HG03135 (cell line): ENCODE results near the gene CCK.
A peak's percentile ranks its signal among the peaks of the same experiment; 100 is the strongest.

Experiments
- ATAC-seq: cut with Tn5 transposase; IDR thresholded peaks from one replicate; pipeline ENCODE4 v1.9.1; 2021; ENCODE audit warnings: mild to moderate bottlenecking, moderate library complexity; ENCODE audit not compliant: unreplicated experiment

The CCK gene

DNA sequence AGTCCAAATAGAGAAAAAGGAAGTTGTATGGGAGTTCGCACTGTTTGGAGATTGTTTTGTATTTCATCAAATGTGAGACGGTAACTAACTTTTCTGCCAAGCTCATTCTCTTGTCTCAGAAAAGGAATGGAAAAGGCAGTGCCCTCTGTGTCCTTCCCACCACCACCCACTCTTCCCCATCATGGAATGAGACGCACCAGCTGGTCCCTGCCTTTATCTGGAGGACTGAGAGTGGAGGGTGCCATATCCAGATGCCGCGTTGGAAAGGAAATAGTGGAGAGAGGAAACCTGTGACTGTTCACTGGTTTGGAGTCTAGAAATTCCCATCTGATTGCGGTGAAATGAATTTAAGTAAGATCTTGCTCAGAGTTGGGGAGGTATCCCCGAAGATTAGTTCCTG is 3.7 kb upstream of the CCK start:
- no peak for ATAC-seq

DNA sequence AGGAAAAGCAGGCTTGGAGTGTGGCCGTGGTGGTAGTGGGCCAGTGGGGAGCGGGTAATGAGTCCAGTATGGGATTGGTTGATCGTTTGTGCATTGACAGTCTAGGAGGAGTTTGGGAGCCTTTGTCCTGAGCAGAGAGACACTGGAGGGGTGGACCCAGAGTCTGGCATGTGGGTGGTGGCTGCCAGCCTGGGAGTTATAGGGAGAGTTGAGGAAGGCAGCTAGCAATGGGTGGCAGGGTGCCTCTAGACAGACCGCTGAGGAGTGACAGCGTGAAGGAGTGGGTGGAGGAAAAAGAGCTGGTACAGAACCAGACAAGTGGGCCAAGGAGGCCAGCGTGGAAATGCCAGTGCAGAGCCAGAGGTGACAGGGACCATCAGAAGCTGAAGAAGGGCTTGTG is 1.9 kb upstream of the CCK start:
- ATAC-seq, result no peak

DNA sequence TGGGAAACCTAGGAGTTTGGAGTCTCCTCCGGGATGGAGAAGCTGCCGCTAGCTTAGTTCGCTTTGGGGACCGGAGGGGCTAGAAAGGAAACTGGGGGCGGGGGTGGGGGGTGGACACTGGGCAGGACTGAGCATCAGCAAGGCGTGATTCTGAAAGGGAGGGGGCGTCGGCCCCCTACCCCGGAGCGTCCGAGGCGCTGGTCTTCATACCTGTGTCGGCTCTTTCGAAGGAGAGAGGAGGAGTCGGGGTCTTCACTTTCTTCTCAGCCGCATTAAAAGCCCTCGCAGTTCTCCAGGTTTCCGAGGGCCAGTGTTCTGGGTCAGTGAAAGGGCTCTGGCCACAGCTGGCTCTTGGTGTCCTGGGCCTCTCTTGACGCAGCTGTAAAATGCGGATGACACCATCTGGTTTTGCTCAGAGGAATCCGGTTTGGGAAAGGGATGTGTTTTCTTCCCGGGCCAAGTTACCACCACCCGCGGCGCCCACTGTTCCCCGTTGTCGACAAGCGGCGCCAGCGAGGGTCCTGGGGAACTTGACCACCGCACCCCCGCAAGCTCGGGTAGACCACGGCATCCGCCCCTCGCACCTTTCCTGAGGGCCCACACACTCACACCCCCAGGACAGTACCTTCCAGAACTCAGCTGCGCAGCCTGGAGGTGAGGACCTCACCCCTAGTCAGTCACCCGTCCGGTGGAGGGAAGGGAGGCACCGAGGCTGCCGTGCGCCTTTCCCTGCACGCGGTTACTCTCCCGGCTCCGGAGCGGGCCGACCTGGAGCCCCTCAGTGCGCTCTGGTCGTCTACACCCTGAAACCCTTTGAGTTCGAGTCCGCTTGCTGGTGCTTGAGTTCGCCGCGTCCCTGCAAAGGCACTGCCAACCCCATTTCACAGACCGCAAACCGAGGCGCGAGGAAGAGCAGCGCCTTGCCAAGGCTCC is 660 bp downstream of the CCK start:
- ATAC-seq, result no peak

DNA sequence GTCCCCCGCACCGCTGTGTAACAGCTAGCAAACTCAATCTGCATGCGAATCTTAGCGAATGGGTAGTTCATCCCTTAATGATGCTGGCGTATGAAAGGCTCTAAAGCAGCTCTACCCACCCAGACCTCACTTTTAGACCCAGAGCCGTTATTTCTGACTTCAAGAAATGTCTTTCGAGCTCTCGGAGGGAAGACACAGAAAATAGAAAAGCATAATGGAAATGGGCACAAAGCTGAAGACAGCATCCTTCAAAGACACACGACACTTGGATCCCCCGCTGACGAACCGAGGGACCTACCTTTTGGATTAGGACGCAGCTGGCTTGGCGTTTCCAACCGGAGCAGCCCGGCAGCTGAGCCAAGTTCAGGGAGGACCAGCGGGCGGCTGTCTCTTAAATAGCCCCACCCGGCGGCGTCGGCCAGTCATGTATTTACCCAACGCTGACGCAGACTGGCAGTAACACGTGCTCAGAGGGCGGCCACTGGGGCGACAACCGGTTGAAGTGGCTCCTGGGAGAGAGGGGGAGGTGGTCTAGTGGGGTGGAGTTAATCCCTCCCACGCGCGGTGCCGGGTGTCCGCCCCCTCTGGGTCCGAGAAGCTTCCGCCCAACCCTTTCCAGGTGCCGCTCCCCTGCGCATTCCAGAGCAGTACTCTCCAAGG is 1.5 kb downstream of the CCK start:
- no peak for ATAC-seq

DNA sequence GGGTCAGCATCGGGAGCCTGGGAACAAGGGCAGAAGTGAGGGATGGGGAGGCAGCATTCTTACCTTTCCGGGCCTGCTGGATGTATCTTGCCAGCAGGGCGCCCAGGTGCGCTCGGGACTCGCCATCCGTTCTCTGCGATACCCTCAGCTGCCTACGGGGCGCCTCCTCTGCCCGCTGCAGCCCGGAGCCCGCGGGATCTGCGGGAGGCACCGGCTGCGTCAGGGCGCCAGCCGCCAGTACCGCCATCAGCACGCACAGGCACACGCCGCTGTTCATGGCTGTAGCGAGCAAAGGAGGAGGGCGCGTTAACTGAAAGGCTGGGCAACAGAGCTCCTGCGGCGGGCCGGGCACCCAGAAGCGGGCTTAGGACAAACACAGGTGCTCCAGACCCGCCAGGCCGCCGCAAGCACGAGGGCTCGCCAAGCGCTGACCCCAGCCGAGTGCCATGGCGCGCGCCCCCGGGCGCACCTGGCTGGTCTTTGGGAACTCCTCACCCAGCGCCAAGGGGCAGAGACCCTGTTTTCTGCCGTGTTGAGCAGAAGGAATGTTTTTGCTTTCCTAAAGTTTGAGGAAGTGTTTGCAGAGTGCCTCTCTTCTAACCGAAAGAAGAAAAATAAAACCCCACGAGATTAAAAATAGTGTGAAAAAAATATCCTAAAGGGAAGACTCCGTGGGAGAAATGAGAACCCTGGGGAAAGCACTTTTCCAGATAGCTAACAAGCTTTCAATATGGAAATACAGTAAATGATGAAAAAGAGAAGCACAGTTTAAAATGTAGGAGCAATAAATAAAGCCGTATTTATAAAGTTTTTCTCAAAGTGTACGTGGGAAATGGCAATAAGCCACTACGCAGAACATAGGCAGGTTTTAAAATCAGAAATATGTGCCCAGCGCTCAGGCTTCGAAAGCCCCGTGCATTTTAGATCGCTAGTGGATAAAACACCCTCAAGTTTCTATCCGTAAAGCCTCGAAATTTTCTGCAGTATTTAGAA is 2.3 kb downstream of the CCK start:
- ATAC-seq, result no peak

DNA sequence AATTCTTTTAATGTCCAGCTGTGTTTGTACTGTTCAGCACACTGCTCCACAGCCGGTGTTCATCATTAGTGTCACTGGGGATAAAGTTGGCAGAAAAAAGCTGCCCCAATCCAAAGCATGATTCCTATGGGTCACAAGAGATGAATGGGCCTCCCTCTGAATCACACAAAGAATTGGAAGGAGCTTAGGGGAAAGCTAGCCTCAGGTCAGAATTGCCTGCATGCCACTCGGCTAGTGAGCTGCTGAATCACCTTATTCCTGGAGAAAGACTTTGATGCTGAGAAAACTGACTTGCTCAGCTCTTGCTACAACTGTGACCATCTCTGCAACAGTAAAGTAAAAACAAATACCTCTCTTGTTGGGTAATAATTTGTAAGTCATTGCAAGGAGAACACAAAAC is 3.5 kb downstream of the CCK start:
- no peak for ATAC-seq

DNA sequence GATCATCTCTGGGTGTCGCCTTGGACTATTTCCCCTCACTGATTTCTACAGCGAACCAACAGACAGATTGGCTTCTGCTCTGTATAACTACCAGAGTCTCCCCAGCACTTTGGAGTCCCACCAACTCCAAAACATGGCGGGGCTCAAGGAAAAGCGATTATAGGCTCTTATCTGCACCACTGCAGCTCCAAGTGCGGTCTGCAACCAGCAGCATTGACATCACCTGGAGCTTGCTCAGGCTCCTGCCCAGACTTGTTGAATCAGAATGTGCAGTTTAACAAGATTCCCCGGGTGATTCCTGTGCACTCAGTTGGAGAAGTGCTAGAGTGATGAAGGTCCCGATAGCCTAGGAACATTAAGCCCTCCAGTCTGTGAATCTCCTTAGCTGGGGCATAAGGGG is 9.0 kb downstream of the CCK start:
- ATAC-seq, result no peak

DNA sequence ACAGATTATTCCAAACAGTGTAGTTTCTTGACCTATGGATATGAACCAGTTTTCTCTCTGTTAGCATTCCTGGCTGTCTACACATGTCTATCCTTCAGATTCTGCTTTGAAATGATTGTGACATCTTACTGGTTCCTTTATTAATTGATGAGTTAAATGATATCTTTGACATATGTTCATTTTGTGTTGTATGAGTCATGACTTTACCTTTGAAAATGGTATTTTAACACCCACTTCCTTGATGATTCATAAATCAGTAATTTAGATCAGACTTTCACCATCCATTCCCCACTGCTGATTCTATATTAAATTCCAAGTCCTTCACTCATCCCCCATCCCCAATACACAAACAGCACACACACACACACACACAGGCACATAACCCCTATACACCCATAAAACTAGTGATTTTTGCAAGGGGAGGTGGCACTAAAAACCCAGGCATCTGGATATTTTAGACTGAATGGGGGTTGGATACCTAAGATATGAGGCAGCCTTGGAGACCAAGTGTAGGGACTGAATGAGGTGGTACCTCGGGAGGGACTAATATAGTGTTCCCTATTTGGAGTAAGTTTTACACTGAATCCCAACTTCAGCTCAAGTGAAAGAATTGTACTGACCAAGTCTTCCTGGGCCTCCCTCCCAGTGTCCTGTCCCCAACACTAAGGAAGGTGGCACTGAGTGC is 9.7 kb downstream of the CCK start:
- no peak for ATAC-seq

DNA sequence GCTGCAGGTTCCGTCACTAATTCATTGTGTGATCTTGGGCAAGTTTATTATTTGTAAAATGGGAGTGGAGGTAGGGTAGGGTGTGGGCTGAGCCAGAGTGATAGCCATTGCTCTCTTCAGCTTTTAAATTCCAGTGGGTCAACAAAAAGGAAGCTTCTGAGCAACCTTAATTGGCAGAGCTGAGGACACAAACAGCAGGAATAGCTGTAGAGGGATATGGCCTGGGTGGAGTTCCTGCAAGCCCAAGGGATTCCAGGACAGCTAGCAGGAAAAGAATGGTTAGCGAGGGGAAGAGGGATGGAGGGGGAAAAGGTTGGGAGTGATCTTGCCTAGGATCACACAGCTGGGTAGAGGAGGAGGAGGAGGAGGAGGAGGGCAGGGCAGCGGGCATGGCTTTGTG is 11.4 kb downstream of the CCK start:
- ATAC-seq, result no peak

DNA sequence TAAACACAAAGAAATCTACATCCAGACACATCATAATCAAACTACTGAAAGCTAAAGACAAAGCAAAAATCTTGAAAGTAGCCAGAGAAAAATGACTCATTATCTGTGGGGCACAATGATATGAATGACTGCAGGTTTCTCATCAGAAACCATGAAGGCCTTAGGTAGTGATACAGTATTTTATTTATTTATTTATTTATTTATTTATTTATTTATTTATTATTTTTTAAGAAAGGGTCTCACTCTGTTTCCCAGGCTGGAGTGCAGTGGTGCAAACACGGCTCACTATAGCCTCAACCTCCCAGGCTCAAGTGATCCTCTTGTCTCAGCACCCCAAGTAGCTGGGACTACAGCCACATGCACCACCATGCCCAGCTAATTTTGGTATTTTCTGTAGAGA is 15.2 kb downstream of the CCK start:
- ATAC-seq, result no peak

DNA sequence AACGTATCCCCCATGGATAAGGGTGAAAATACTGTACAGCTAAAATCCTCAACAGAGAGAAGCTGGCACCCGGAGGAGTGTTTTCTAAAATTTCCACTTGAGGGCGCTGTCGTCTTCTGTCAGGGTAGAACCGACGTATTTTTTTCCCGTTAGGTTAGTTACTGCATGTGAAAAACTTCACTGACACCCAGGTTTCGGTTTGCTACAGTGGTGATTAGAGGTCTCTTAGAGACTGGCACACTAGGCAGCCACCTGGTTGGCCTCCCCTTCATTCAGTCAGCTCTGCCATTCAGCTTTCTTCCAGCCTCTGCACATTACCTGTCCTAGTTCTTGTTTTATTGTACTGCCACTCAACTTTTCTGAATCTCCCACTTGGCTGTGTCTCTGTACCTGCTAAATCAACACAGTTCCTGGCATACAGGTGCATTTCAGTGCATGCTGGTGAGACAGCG is 18.4 kb downstream of the CCK start:
- peak; percentile 67 for ATAC-seq

DNA sequence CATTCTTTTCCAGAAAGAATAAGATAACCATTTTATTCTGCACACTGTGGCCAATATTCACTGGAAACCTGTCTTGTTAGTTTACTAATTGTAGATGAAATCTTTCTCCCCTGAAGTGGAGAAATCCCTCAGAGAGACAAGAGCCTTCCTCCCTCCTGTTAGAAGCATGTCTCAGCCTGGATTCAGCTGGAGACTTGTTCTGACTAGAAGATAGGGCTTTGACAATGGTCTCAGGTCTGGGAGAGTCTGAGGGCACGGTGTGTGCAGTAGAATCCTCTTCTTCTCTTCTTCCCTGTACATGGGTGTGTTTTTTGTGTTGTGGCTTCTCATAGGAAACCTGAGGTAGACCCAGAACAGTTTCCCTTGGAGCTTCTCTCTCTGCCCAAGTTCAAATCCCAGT is 19.9 kb downstream of the CCK start:
- ATAC-seq, result no peak

DNA sequence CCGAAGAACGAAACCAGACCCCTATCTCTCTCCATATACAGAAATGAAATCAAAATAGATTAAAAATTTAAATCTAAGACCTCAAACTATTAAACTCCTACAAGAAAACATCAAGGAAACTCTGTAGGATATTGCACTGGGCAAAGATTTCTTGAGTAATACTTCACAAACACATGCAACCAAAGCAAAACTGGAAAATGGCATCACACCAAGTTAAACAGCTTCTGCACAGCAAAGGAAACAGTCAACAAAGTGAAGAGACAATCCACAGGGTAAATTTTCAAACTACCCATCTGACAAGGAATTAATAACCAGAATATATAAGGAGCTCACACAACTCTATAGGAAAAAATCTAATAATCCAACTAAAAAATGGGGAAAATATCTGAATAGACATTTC is 29.4 kb downstream of the CCK start:
- no peak for ATAC-seq

DNA sequence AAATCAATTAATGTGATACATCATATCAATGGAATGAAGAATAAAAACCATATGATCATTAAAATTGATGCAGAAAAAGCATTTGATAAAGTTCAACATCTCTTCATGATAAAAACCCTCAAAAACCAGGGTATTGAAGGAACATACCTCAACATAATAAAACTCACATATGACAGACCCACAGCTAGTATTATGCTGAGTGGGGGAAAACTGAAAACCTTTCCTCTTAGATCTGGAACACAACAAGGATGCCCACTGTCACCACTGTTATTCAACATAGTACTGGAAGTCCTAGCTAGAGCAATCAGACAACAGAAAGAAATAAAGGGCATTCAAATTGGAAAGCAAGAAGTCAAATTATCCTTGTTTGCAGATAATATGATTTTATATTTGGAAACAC is 30.5 kb downstream of the CCK start:
- no peak for ATAC-seq

DNA sequence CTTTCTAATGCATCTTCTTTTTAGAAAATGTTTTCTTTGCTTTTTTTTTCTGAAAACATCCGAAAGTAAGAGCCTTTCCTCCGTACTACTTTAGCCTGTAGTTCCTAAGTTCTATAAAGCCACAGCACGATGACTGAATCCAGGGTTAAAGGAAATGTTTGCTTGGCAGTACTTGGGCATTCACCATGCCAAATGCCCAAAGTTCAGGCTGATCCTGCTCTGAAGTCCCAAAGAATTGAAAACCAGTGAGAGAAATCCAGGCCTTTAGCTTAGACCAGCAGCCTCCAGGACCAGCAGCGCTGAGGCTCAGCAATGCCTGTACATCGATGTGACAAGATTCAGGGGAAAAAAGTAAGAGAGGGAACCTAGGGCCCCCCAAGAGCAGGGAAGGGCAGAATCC is 35.1 kb downstream of the CCK start:
- no peak for ATAC-seq

DNA sequence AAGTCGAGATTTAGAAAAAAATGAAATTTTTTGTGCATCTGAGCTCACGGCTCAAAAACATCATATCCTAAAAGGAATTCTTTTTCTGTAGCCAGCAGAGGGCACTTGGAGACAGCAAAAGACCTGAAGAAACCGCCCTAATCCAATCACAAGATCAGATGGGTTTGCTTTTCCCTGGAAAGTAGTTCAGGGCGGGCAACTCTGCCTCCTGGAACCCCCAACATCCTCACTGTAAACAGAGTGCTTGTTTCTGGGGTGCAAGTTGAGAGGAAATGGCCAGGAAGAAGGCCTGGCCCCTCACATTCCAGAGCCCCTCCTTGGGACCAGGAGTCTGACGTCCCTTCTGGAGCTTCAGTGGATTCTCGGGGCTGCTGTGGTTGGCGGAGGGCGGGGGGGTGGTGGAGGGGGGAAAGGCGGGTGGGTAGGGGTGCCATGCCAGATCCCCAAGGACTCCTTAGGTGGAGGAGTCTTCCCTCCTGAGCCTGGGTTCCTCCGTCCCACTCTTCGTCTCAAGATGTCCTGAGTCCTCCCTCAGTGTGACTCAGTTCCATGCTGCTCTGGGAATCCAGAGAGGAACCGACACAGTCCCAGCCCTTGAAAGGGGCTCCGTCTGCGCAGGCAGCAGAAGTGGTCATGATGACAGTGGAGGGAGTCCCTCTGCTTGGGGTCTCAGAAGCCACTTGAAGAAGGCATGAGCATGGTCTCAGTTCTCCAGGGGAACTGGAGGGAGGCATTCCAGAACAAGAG is 35.9 kb downstream of the CCK start:
- no peak for ATAC-seq

DNA sequence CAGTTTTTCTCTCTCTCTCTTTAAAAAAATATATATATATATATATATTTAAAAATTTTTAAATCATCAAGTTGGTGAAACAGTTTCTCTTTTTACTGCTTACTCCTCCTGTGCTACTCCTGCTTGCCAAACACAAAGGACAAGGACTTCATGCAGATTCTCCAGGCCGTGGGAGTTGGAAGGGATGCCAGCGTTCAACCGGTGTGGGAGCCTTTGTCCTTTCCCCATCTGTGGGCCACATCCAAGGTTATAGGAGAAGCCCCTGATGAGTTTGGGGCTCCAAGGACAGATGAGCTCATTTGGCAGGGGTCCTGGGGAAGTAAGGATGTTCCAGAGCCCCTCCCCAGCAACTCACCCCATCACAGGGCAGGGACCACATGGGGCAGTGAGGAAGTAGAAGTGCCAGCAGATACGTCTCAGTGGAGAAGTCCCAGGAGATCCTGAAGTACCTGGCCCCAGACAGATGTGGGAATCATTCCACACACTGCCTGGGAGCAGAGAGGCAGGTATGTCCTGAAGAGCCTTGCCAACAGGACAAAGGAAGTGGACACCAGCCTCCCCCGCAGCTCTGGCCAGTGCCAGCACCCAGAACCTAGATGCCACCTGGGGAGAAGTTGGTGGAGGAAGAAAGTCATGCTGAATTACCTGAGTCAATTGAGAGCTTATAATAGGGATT is 36.6 kb downstream of the CCK start:
- ATAC-seq, result no peak

DNA sequence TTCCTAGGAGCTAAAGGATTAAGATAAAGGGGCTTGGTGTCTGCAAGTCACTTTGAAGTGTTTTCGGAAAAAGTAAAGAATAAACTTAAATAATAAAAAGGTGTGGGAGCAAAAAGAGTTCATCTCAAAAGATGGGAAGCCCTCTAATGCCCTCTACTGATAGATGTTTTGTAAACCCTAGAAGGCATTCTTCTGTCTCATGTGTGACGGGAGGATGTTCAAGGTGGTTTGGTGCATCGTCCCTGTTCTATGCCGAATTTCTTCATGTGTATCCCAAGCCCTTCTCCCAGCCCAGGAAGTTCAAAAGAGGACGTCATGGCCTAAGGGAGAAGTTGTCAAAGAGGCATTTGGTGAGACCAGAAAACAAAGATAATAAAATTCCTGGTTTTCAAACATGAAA is 37.2 kb downstream of the CCK start:
- no peak for ATAC-seq
